Adipose tissue (tissue), 3 donors: ENCODE data around the gene GTSF1L. TPM values are rescaled to one million over a fixed set of nuclear protein-coding genes. Genes with fewer than 3 reads are reported as not detected.

Source experiments
- H3K27ac ChIP-seq: one replicate; pipeline ENCODE4 v1.5.1; 2013; ENCODE audit warnings: low read depth, low read length
- WGBS, 3 donors: extraction: QIAGEN DNeasy Blood & Tissue Kit; methylation state at CpG; one replicate each; pipeline ENCODE4 v1.1.7; 2013; 5-methylcytosine and 5-hydroxymethylcytosine counted together
- polyA plus RNA-seq, 3 donors: library from polyadenylated mRNA; stranded (reverse); fragments of 200-250 nt; gene quantifications; one replicate each; pipeline ENCODE4 v1.2.3, GENCODE V29; 2013
- donor health status: healthy with polysubstance abuse.
- donor health status: Bipolar disorder and iron deficiency.
- donor health status: healthy.

Gene GTSF1L
- polyA plus RNA-seq, 3 donors: not detected

DNA sequence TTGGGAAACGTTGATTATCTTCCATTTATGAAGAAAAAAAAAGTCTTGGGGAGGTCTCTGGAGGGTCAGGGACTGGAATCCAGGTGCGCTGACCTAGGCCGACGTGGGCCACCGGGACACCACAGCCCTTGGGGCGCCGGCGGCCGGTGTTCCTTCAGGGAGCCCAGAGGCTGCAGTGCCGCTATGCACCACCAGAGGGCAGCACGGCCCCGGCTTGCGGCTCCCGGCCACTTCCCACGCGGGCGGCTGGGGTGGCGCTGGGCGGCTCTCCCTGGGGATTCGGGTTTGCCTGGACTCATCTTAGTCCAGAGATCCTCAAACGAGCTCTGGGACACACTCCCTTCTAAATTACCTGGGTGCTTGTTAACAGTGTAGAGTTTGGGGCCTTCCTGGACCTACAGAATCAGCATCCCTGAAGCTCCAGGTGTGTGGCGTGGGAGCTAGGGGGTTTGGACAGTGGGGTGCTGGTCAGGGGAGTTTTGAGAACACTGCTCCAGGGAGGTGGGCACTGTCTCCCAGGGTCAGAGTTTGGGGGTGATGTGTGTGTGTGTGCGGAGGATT is 23.0 kb upstream of the GTSF1L start:
- no peak overlapping the region for H3K27ac ChIP-seq
- WGBS, 3 donors: 9% methylated on average over 23 of the region's 23 CpGs

DNA sequence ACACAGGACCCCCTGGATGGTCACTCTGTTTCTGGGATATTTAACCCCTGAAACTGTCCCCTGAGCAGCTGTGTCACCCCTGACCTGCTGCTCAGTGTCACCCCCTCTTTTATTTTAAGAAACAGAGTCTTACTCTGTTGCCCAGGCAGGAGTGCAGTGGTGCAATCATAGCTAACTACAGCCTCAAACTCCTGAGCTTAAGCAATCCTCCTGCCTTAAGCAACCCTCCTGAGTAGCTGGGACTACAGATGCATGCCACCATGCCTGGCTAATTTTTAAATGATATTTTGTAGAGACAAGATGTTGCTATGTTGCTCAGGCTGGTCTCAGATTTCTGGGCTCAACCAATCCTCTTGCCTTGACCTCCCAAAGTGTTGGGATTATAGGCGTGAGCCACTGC is 21.5 kb upstream of the GTSF1L start:
- H3K27ac ChIP-seq: no peak overlapping the region
- 79 to 89% (median 85%) methylated on average over 1 of the region's 1 CpG for WGBS, 3 donors

DNA sequence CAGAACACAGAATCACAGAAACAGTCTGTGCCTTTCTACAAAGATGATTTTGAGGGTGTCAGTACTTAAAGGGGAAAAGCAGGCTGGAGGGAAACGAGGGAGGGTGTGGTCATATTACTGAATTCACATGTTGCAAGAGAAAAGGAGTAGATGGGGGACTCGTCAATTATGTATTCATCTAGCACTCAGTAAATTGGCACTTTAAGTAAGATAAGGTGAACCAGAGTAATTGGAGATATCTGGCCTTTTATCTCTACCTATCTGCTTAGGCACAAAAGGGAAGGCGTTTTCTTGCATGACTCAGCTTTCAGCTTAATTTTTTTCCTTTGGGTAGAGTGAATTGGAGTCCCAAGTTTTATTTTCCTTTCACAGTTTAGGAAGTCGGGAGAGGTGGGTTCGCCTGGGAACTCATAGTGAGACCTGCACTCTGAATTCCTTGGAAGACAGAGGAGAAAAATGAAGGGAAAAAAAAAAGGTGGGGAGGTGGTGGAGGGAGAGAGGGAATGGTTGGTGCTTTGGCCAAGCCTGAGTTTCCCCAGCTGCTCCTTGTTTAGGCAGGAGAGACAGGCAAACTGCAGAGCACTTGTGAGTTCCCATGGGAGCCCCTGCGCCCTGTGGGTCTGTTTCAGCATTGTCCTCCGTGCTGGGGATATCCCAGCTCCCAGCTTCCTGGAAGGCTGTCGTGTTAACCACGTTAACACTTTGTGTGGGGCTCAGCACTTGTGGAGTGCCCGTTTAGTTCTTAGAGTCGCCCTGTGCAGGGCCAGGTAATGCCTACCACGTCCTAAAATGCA is 19.7 kb upstream of the GTSF1L start:
- 34 to 43% (median 39%) methylated on average over 12 of the region's 12 CpGs for WGBS, 3 donors

GRCh38 chr20:43744966-43745730 is 18.3 kb upstream of the GTSF1L start:
- no peak overlapping the region for H3K27ac ChIP-seq
- 36 to 38% (median 37%) methylated on average over 12 of the region's 12 CpGs for WGBS, 3 donors

More for the DNA sequence above, 19.7 kb upstream of the GTSF1L start:
- no peak overlapping the region for H3K27ac ChIP-seq

DNA sequence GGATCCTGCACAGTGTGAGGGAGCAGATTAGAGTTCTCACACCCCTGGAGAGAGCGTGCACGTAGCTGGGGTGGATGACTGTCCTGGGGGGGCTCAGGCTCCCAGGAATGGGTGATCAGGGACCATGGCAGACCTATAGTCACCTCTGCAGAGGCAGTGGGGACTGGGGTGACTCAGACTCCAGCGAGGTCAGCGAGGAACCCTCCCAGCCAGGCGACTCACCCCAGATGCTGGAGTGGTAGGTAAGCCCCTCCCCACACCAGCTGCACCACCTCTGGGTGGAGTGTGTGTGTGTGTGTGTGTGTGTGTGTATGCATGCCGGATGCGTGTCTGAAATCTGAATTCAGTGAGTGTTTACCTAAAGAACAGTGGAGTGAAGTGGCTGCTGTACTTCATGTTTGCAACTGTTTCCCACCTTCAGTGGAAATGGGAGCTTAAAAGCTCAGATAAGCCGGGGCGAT is 17.4 kb upstream of the GTSF1L start:
- WGBS, 3 donors: 44 to 66% (median 63%) methylated on average over 9 of the region's 9 CpGs
- H3K27ac ChIP-seq: no peak overlapping the region

DNA sequence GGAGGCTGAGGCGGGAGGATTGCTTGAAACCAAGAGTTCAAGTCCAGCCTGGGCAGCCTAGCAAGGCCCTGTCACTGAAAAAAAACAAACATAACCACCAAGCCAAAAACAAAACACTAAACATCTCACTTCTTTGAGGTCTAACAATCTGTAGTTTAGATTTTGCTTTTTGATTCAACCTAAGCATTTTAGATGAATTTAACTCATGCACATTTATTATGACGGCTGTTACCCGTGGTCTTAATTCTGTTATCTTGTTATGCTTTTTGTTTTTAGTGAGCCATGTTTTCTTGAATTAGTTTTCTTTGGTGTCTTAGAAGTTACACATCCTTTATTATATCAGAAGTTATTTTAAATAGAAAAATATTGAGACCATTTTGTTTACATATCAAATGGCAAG is 13.8 kb upstream of the GTSF1L start:
- WGBS, 3 donors: 90 to 93% (median 91%) methylated on average over 3 of the region's 3 CpGs
- no peak overlapping the region for H3K27ac ChIP-seq

DNA sequence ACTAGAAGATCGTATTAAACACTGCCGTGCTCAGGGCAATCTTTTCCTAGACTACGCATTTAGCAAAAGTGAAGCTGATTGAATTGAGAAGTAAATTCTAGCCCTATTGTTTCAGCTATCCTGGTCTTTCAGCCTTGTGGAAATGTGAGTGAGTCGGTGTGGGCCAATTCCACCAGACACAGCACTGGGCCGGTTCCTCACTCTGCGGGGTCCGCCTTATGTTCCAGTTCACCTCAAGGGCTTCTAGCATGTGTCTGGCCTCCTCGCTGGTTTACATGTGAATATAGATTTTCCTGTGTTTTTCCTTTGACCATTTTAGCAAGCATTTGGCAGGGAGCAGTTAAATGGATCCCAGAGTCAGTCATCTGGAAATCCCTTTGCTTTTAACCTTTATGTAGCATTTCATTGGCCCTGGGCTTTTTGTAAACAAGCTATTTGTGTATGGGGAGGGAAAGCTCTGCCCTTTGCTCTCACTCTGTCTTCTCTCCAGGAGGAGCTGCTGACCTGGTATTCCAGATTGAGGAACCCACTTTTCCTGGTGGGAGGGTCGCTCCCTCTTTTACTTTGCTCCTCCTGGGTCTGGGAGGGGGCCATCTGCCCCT is 12.4 kb upstream of the GTSF1L start:
- WGBS, 3 donors: 84 to 89% (median 88%) methylated on average over 9 of the region's 9 CpGs
- no peak overlapping the region for H3K27ac ChIP-seq

DNA sequence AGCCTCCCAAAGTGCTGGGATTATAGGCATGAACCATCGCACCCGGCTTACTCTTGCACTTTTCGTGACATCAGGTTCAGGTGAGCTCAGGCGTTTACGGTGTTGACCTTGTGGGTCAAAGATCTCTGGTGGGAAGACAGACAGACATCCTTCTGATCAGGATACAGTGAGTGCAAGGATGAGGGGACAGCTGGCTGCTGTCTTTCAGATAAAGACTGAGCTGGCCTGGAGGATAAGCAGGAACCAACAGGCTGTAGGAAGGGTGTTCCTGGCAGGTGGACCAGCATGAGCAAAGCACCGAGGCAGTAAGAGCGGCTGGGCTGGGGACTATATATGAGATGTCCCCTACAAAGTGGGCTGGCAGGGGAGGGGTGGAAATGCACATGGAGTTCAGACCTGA is 11.1 kb upstream of the GTSF1L start:
- H3K27ac ChIP-seq: no peak overlapping the region
- 90 to 95% (median 93%) methylated on average over 7 of the region's 7 CpGs for WGBS, 3 donors

- 41 to 43% (median 42%) methylated on average over 2 of the region's 2 CpGs for WGBS, 3 donors
- no peak overlapping the region for H3K27ac ChIP-seq
Measured at GRCh38 chr20:43736588-43737158, 9.9 kb upstream of the GTSF1L start.

DNA sequence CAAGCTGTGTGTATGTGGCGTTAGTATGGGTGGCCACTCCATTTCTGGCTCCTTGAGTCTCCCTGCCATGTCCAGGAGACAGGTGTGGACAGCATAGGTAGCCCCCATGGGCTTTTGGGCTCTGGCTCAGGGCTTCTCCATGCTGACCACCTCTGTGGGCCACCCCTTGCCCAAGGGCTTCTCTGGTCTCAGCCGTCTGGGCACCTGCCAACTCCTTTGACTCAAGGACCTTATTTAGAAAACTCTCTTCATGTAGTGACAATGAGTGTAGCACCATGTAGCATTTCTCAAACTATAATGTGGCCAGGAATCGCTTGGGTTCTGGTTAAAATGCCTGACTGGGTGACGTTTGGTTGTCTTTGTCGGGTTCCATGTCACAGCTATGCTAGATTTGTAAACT is 5.1 kb upstream of the GTSF1L start:
- WGBS, 3 donors: 68 to 86% (median 86%) methylated on average over 5 of the region's 5 CpGs
- H3K27ac ChIP-seq: no peak overlapping the region

- WGBS, 3 donors: 59 to 71% (median 65%) methylated on average over 7 of the region's 7 CpGs
Measured at GRCh38 chr20:43731469-43731868, 4.7 kb upstream of the GTSF1L start.

GRCh38 chr20:43728686-43729255 is 2.0 kb upstream of the GTSF1L start:
- H3K27ac ChIP-seq: no peak overlapping the region
- 60 to 88% (median 68%) methylated on average over 7 of the region's 7 CpGs for WGBS, 3 donors

More at GRCh38 chr20:43731469-43731868, 4.7 kb upstream of the GTSF1L start:
- H3K27ac ChIP-seq: no peak overlapping the region

DNA sequence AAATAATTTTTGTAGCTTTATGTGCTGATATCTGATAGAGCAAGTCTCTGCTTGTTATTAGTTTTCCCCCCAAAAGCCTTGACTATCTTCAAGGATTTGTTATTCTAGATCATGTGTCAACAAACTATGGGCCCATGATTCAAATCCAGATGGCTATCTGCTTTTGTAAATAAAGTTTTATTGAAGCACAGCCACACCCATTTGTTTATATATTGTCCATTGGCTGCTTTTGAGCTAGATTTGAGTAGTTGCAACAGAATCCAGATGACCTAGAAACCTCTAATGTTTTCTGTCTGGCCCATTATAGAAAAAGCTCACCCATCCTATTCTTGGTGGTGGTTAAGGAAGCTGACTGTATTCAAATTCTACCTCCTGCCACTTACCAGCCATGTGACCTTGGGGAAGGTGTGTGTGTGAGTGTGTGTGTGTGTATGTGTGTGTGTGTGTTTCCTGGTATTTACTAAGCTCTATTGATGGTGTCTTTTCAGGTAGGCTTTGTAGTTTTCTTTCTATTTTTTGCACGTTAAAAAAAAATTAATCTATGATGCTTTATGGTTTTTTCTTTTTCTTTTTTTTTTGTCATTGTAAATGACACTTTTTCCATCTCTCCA is 1.3 kb upstream of the GTSF1L start:
- H3K27ac ChIP-seq: no peak overlapping the region
- WGBS, 3 donors: 71 to 83% (median 73%) methylated on average over 1 of the region's 1 CpG

DNA sequence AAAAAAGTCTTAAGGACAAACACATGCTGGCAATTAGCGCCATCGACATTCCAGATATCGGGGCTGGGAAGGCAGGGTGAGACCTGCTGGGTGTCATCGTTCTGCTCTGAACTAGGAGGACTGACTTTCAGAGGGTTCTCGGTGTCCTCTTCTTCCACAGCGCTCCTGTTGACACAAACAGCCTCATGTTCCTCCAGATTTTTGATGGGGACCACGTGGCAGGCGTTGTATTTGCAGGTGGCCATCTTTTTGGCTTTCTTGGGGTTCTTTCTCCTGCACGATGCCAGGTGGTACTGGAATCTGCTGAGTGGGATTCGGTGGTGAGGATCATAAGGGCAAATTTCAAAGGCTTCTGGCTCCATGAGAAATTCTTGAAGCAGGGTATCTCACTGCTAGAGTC is 469 bp downstream of the GTSF1L start:
- no peak overlapping the region for H3K27ac ChIP-seq
- 85 to 93% (median 86%) methylated on average over 10 of the region's 10 CpGs for WGBS, 3 donors

- WGBS, 3 donors: 74 to 85% (median 83%) methylated on average over 2 of the region's 2 CpGs
- H3K27ac ChIP-seq: no peak overlapping the region
Measured at GRCh38 chr20:43725666-43726065, 1.1 kb downstream of the GTSF1L start.

DNA sequence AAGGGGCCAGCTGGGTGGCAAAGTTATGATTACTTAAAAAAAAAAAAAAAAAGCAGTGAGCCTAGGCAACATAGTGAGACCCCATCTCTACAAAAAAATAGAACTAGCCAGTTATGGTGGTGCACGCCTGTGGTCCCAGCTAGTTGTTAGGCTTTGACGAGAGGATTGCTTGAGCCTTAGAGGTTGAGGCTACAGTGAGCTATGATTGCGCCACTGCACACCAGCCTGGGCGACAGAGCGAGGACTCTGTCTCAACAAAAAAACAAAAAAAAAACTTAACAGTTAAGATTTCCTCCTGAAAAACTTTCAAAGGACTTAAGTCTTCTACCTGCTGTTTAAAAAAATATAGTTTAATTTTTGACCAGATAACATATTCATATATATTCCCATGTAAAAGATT is 2.4 kb downstream of the GTSF1L start:
- WGBS, 3 donors: 63 to 90% (median 73%) methylated on average over 5 of the region's 5 CpGs

GRCh38 chr20:43723735-43724134 is 3.1 kb downstream of the GTSF1L start:
- 81 to 85% (median 82%) methylated on average over 3 of the region's 3 CpGs for WGBS, 3 donors
- H3K27ac ChIP-seq: no peak overlapping the region

More for the DNA sequence above, 2.4 kb downstream of the GTSF1L start:
- no peak overlapping the region for H3K27ac ChIP-seq

DNA sequence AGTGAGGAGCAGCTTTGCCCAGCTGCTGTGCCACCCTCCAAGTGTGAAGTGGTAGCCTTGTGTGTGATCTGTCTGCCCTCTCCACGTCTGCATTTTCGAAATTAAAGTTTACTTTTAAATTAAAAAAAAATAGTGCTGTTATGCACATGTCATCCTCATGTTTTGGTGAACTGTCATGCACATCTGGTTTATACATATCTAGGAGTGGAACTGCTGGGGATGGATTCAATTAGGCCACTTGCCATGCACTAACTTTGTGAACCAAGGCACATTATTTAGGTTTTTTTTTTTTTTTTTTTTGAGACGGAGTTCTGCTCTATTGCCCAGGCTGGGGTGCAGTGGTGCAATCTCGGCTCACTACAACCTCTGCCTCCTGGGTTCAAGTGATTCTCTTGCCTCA is 3.6 kb downstream of the GTSF1L start:
- 62 to 76% (median 67%) methylated on average over 4 of the region's 4 CpGs for WGBS, 3 donors
- H3K27ac ChIP-seq: no peak overlapping the region
